Stimulated activated naive CD8-positive, alpha-beta T cell treated with anti-CD3 and anti-CD28 coated beads, Interleukin-15, amount 100 ng/mL, for 72 hours (primary cell): ENCODE measurements around the gene MED27.
A peak's percentile ranks its signal among the peaks of the same experiment; 100 is the strongest.

Experiments used
- ATAC-seq: fragments of 150-1000 bp; cut with Tn5 transposase; 2 replicates; pipeline ENCODE4 v1.10.0; 2021; ENCODE audit warnings: mild to moderate bottlenecking, moderate library complexity
- DNase-seq, 2 donors: peaks; one replicate each; pipeline ENCODE4 v3.0.0; 2021 to 2022
- H3K27ac Mint-ChIP-seq, 2 donors: one replicate each; pipeline ENCODE4 v1.8.0; 2022; ENCODE audit warnings: mild to moderate bottlenecking in 2 of 2, mixed read lengths in 2 of 2, moderate library complexity in 2 of 2
- H3K27me3 Mint-ChIP-seq: one replicate; pipeline ENCODE4 v1.8.0; 2022; ENCODE audit warnings: mixed read lengths
- H3K4me1 Mint-ChIP-seq: one replicate; pipeline ENCODE4 v1.8.0; 2022; ENCODE audit warnings: mild to moderate bottlenecking, mixed read lengths
- H3K4me3 Mint-ChIP-seq, 2 donors: one replicate each; pipeline ENCODE4 v1.8.0; 2022; ENCODE audit warnings: mild to moderate bottlenecking in 2 of 2, mixed read lengths in 2 of 2, moderate library complexity in 1 of 2
- H3K9me3 Mint-ChIP-seq, 2 donors: one replicate each; pipeline ENCODE4 v1.8.0; 2022; ENCODE audit warnings: mixed read lengths in 2 of 2

MED27 gene

DNA sequence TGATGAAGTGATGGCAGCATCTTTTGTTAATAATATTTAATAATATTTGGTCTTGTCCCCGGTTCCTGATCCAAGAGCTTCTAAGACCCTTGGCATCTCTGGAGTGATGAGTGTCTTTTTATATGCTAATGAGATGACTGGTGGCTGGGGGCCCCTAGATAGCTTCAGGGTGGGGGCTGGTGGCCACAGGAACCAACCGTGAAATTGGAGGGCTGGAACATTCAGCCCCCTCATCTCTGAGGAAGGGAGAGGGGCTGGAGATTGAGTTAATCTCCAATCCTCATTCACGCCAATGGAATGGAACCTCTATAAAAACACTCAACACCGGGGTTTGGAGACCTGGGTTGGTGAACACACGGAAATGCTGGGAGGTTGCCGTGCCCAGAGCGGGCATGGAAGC lies 261.6 kb downstream of the MED27 start:
- Mint-ChIP-seq H3K4me1 (no peaks in the 10 kb centered on the region), H3K4me3 (no peak overlapping the region), H3K27me3 (peaks cover 63% of the 10 kb centered on the region), H3K27ac (no peak overlapping the region), H3K9me3 (no peaks in the 10 kb centered on the region)
- no peak for DNase-seq
- no peak for ATAC-seq

GRCh38 chr9:131817627-131818026 lies 262.0 kb downstream of the MED27 start:
- Mint-ChIP-seq H3K9me3 (no peaks in the 10 kb centered on the region), H3K27me3 (peaks cover 66% of the 10 kb centered on the region), H3K4me1 (no peaks in the 10 kb centered on the region), H3K27ac (no peak overlapping the region), H3K4me3 (no peak overlapping the region)
- no peak for DNase-seq
- no peak for ATAC-seq

DNA sequence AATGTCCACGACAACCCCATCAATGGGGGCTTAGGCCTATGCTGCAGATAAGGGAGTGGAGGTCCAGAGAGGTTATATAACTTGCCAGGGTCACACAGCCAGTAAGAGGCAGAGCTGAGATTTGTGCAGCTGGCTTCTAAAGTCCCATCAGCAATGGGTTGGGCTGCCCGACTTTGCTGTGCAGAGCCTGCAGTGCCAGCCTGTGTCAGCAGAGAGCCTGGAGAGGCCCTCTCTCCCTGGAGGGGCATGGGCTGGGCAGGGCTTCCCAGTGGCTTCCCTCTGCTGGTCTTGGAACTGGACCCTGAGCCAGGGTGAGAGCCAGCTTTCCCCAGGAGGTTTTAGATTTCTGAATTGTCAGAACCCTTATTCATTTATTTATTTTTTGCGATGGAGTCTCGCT lies 262.6 kb downstream of the MED27 start:
- Mint-ChIP-seq H3K27ac (no peak overlapping the region), H3K27me3 (peaks cover 71% of the 10 kb centered on the region), H3K9me3 (no peaks in the 10 kb centered on the region), H3K4me3 (no peak overlapping the region), H3K4me1 (no peaks in the 10 kb centered on the region)
- DNase-seq (no peak), ATAC-seq (no peak)

GRCh38 chr9:131815970-131816873 lies 263.4 kb downstream of the MED27 start:
- Mint-ChIP-seq H3K27ac (no peak overlapping the region), H3K4me1 (no peaks in the 10 kb centered on the region), H3K9me3 (no peaks in the 10 kb centered on the region), H3K27me3 (peaks cover 73% of the 10 kb centered on the region), H3K4me3 (no peak overlapping the region)
- DNase-seq = no peak
- no peak for ATAC-seq

GRCh38 chr9:131814707-131815106 lies 265.0 kb downstream of the MED27 start:
- ATAC-seq (no peak), DNase-seq (no peak)
- Mint-ChIP-seq H3K27ac (no peak overlapping the region), H3K4me3 (no peak overlapping the region), H3K4me1 (no peaks in the 10 kb centered on the region), H3K27me3 (peaks cover 73% of the 10 kb centered on the region), H3K9me3 (no peaks in the 10 kb centered on the region)

GRCh38 chr9:131813116-131813515 lies 266.6 kb downstream of the MED27 start:
- H3K4me3 Mint-ChIP-seq = no peak overlapping the region
- ATAC-seq = no peak
- H3K27me3 Mint-ChIP-seq = peaks cover 83% of the 10 kb centered on the region
- H3K27ac Mint-ChIP-seq = no peak overlapping the region
- no peak for DNase-seq
- H3K9me3 Mint-ChIP-seq = no peaks in the 10 kb centered on the region
- H3K4me1 Mint-ChIP-seq = no peaks in the 10 kb centered on the region

DNA sequence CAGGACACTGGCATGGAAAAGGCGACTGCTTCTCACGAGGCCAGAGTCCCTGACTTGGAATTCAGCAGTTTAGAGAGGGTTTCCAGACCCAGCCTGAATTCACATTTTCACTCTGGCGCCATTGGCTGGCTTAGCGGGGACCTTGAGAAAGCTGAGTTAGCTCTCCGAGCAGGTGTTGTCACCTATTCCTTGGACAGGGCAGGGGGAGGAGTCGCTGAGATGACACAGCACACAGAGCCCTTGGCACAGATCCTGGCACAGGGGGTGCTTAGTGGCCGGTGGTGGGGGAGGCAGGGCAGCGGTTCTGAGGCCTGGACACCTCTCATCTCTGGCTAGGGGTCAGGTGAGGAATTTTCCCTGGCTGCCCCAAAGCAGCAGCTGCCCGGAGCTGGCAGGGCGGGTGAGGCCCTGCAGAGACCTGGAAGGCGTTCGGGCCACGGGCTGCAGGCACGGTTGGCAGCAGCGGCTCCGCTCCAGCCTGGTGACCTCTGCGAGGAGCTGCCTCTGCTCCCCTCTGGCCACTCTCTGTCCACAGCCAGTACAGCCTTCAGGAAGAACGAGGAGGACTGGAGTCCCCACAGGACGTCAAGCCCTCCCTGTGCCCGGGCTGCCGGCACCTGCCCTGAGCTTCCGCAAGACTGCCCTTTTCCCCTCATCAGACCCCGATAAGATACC lies 267.4 kb downstream of the MED27 start:
- Mint-ChIP-seq H3K9me3 (no peaks in the 10 kb centered on the region), H3K4me3 (no peak overlapping the region), H3K4me1 (no peaks in the 10 kb centered on the region), H3K27me3 (peaks cover 88% of the 10 kb centered on the region), H3K27ac (no peak overlapping the region)
- ATAC-seq = no peak
- no peak for DNase-seq

GRCh38 chr9:131811405-131811804 lies 268.3 kb downstream of the MED27 start:
- no peaks in the 10 kb centered on the region for H3K9me3 Mint-ChIP-seq
- H3K27me3 Mint-ChIP-seq = peaks cover 89% of the 10 kb centered on the region
- ATAC-seq = no peak
- H3K27ac Mint-ChIP-seq = no peak overlapping the region
- H3K4me1 Mint-ChIP-seq = no peaks in the 10 kb centered on the region
- no peak overlapping the region for H3K4me3 Mint-ChIP-seq
- no peak for DNase-seq

GRCh38 chr9:131810351-131811170 lies 269.1 kb downstream of the MED27 start:
- Mint-ChIP-seq H3K4me3 (no peak overlapping the region), H3K27ac (peak overlapping the region in 1 of 2 donors; percentile 78), H3K4me1 (no peaks in the 10 kb centered on the region), H3K27me3 (peaks cover 89% of the 10 kb centered on the region), H3K9me3 (no peaks in the 10 kb centered on the region)
- no peak for ATAC-seq
- DNase-seq = no peak
